K562 (cell line): Measurements from ENCODE around the gene GANAB. TPM values are rescaled to one million over a fixed set of nuclear protein-coding genes. Genes with fewer than 3 reads are reported as not detected.

Experiments
- ATF2 ChIP-seq: sonication (generic); formaldehyde crosslinking; IDR thresholded peaks from 2 replicates; pipeline ENCODE4 v1.8.1; 2022; ENCODE audit warnings: missing genetic modification reagents
- BCL6 ChIP-seq: fragments of 250-450 bp; sonication (Bioruptor Pico); IDR thresholded peaks from 2 replicates; pipeline ENCODE4 v1.4.0; 2020
- CBFA2T2 ChIP-seq: fragments of 450-650 bp; conservative IDR thresholded peaks from 2 replicates; pipeline ENCODE4 v1.6.1; 2017; ENCODE audit warnings: mild to moderate bottlenecking
- ETS1 ChIP-seq: conservative IDR thresholded peaks from 2 replicates; pipeline ENCODE4 v1.6.1; 2011; ENCODE audit warnings: low read depth, mild to moderate bottlenecking, low read length; ENCODE audit not compliant: control insufficient read depth
- FOXM1 ChIP-seq, 2 experiments: fragments of 450-650 bp in 1 of 2; sonication (generic) in 1 of 2; formaldehyde crosslinking in 1 of 2; IDR thresholded peaks; 2 replicates each; pipeline versions ENCODE4 v1.6.1 to v1.9.0; 2017 to 2022; ENCODE audit warnings: low read depth in 2 of 2, mild to moderate bottlenecking in 2 of 2, missing genetic modification reagents in 1 of 2, moderate library complexity in 1 of 2
- HMGXB4 ChIP-seq: sonication (generic); formaldehyde crosslinking; IDR thresholded peaks from 2 replicates; pipeline ENCODE4 v1.8.1; 2023; ENCODE audit warnings: mild to moderate bottlenecking, missing genetic modification reagents
- MED1 ChIP-seq: sonication (generic); formaldehyde crosslinking; IDR thresholded peaks from 2 replicates; pipeline ENCODE4 v1.8.1; 2023; ENCODE audit warnings: missing genetic modification reagents, borderline replicate concordance
- MNT ChIP-seq, 2 experiments: fragments of 450-650 bp; conservative IDR thresholded peaks; 2 replicates each; pipeline ENCODE4 v1.6.1; 2017; ENCODE audit warnings: mild to moderate bottlenecking in 2 of 2, moderate library complexity in 2 of 2
- PTTG1 ChIP-seq: fragments of 450-650 bp; IDR thresholded peaks from 2 replicates; pipeline ENCODE4 v1.6.1; 2016; ENCODE audit warnings: low read depth, mild to moderate bottlenecking, missing genetic modification characterization, missing compliant biosample characterization
- PURB ChIP-seq: sonication (generic); formaldehyde crosslinking; IDR thresholded peaks from 2 replicates; pipeline ENCODE4 v1.9.0; 2021; ENCODE audit warnings: low read depth, mild to moderate bottlenecking, missing genetic modification reagents
- TAL1 ChIP-seq: fragments of 450-650 bp; IDR thresholded peaks from 2 replicates; pipeline ENCODE4 v1.6.1; 2016; ENCODE audit warnings: mild to moderate bottlenecking
- TEAD4 ChIP-seq, 2 experiments: sonication (generic) in 1 of 2; formaldehyde crosslinking in 1 of 2; IDR thresholded peaks; 2 replicates each; pipeline versions ENCODE4 v1.6.1 to v1.8.0; 2012 to 2022; ENCODE audit warnings: borderline replicate concordance in 1 of 2, inconsistent platforms in 1 of 2, low read length in 1 of 2, mild to moderate bottlenecking in 1 of 2, missing genetic modification reagents in 1 of 2
- ZKSCAN8 ChIP-seq: fragments of 200-800 bp; sonication (Bioruptor generic); IDR thresholded peaks from 2 replicates; pipeline ENCODE4 v1.6.1; 2016; ENCODE audit warnings: missing genetic modification characterization, missing compliant biosample characterization
- polyA plus RNA-seq, 8 experiments: library from polyadenylated mRNA; depleted of rRNA in 4 of 8; stranded (reverse) in 5 of 8; unstranded in 3 of 8; fragments of >200 nt; fragmentation: Nextera tagmentation in 2 of 8; fragmentation: Illumina TruSeq in 1 of 8; extraction: Ambion mirVana in 2 of 8; extraction: Trizol in 1 of 8; gene quantifications; 2 replicates each; pipeline versions ENCODE4 v1.2.1 to v1.2.3, GENCODE V29; 2011 to 2014; ENCODE audit warnings: inconsistent platforms in 1 of 8, missing spikeins in 1 of 8
- total RNA-seq, 7 experiments: library from RNA; depleted of rRNA in 6 of 7; stranded (reverse); fragments of >200 nt in 6 of 7; fragmentation: Illumina TruSeq in 2 of 7; extraction: Trizol in 2 of 7; gene quantifications; 2 replicates each; pipeline versions ENCODE4 v1.2.1 to v1.2.3, GENCODE V29; 2011 to 2021; ENCODE audit warnings: low replicate concordance in 1 of 7
- TF ChIP-seq, protein P1 (sequence below): fragments of 450-650 bp; IDR thresholded peaks from 2 replicates; pipeline ENCODE4 v1.6.1; 2016; ENCODE audit warnings: antibody characterized with exemption
- TF ChIP-seq, protein P2 (sequence below): sonication (generic); formaldehyde crosslinking; IDR thresholded peaks from 2 replicates; pipeline ENCODE4 v1.5.0; 2020; ENCODE audit warnings: missing genetic modification reagents
- TF ChIP-seq, protein P3 (sequence below), 2 experiments: fragments of 450-650 bp in 1 of 2; sonication (generic) in 1 of 2; formaldehyde crosslinking; conservative IDR thresholded peaks; 2 replicates each; pipeline versions ENCODE4 v1.4.0 to v1.8.1; 2020 to 2022; ENCODE audit warnings: mild to moderate bottlenecking in 1 of 2, missing genetic modification reagents in 1 of 2

The GANAB gene
- total and polyA plus RNA-seq, 9 of the 15 experiments (the other 6 are each of a cell fraction or from before 2014, with no cell fraction given): 6.5 to 284 (median 161) TPM

DNA sequence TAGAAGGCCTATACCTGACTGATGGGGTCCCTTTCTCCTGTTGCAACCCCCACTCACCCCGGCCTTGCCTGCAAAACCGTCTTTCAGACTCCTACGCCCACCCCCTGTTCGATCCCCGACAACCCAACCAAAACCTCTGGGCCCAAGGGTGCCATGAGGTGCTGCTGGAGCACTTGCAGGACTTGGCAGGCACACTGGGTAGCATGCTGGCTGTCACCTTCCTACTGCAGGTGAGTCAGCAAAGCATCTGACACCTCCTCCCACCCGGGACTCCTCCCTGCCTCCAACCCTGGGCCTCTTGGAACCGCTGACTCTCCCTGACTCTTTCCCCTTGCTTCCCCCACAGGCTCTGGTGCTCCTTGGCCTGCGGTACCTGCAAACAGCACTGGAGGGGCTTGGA lies 32.1 kb downstream of the GANAB start (continued):
- TF ChIP-seq HMGXB4 (CRISPR knock-in tag): no peak
- TF ChIP-seq PURB: no peak
- TF ChIP-seq BCL6 (CRISPR knock-in tag): no peak
- TF ChIP-seq, protein P1, sequence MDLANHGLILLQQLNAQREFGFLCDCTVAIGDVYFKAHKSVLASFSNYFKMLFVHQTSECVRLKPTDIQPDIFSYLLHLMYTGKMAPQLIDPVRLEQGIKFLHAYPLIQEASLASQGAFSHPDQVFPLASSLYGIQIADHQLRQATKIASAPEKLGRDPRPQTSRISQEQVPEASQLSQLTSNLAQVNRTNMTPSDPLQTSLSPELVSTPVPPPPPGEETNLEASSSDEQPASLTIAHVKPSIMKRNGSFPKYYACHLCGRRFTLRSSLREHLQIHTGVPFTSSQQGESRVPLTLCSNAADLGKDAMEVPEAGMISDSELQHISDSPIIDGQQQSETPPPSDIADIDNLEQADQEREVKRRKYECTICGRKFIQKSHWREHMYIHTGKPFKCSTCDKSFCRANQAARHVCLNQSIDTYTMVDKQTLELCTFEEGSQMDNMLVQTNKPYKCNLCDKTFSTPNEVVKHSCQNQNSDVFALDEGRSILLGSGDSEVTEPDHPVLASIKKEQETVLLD: no peak
- 0 out of 4 replicates have a peak, but pooled peaks of 1 of the 2 experiments have one; percentile 43 for TF ChIP-seq MNT (conservative IDR thresholded peaks at IDR 0.05)
- no peak for TF ChIP-seq PTTG1 (tag)
- no peak for TF ChIP-seq ATF2 (CRISPR knock-in tag)
- TF ChIP-seq, protein P2, sequence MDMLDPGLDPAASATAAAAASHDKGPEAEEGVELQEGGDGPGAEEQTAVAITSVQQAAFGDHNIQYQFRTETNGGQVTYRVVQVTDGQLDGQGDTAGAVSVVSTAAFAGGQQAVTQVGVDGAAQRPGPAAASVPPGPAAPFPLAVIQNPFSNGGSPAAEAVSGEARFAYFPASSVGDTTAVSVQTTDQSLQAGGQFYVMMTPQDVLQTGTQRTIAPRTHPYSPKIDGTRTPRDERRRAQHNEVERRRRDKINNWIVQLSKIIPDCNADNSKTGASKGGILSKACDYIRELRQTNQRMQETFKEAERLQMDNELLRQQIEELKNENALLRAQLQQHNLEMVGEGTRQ (CRISPR knock-in tag): no peak
- TF ChIP-seq CBFA2T2: no peak
- no peak for TF ChIP-seq ZKSCAN8 (CRISPR knock-in tag)
- no peak for TF ChIP-seq ETS1
- TF ChIP-seq, protein P3, sequence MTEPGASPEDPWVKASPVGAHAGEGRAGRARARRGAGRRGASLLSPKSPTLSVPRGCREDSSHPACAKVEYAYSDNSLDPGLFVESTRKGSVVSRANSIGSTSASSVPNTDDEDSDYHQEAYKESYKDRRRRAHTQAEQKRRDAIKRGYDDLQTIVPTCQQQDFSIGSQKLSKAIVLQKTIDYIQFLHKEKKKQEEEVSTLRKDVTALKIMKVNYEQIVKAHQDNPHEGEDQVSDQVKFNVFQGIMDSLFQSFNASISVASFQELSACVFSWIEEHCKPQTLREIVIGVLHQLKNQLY (CRISPR knock-in tag; conservative IDR thresholded peaks at IDR 0.05): no peak
- no peak for TF ChIP-seq TAL1
- no peak for TF ChIP-seq TEAD4 (IDR thresholded peaks at IDR 0.05; ENCODE audit: low read length)
- TF ChIP-seq TEAD4 (CRISPR knock-in tag; IDR thresholded peaks at IDR 0.05; ENCODE audit: borderline replicate concordance): no peak
- TF ChIP-seq MED1 (CRISPR knock-in tag): no peak
- no peak for TF ChIP-seq FOXM1 (IDR thresholded peaks at IDR 0.05; ENCODE audit: low read depth)
- TF ChIP-seq FOXM1 (CRISPR knock-in tag; IDR thresholded peaks at IDR 0.05; ENCODE audit: low read depth): no peak
